HEK293 (cell line): Measurements from ENCODE around the gene DTHD1.

Experiments used
- CTCF ChIA-PET: fragments of 350-600 bp; formaldehyde crosslinking; extraction: SDS; loops from one replicate; lab custom pipeline; 2021; ENCODE audit warnings: antibody characterized with exemption; lab: Yijun Ruan, JAX
- POLR2A ChIA-PET: fragments of 300-600 bp; formaldehyde crosslinking; extraction: SDS; loops from one replicate; lab custom pipeline; 2020; ENCODE audit warnings: antibody characterized with exemption, inconsistent platforms; lab: Yijun Ruan, JAX
- H3K27ac ChIP-seq: fragments of 200-500 bp; sonication (Bioruptor generic); 2 replicates; pipeline ENCODE4 v1.5.1; 2014; ENCODE audit warnings: low read depth, low read length, control low read depth, inconsistent platforms; ENCODE audit errors: extremely low read depth
- H3K36me3 ChIP-seq, 2 experiments: fragments of 200-500 bp in 1 of 2; sonication (Bioruptor generic) in 1 of 2; 1 replicate in 1 of 2; 2 replicates in 1 of 2; pipeline ENCODE4 v1.5.1; 2014 to 2017; ENCODE audit warnings: inconsistent platforms in 2 of 2, low read length in 2 of 2; ENCODE audit not compliant: control insufficient read depth in 2 of 2, insufficient read depth in 1 of 2
- H3K4me1 ChIP-seq: fragments of 200-500 bp; sonication (Bioruptor generic); 2 replicates; pipeline ENCODE4 v1.5.1; 2014; ENCODE audit warnings: mild to moderate bottlenecking, low read length, inconsistent platforms; ENCODE audit not compliant: control insufficient read depth, insufficient read depth
- H3K4me3 ChIP-seq: 2 replicates; pipeline ENCODE4 v1.5.1; 2011; ENCODE audit warnings: low read depth, mild to moderate bottlenecking, control low read depth, low read length, moderate library complexity
- H3K9me3 ChIP-seq: fragments of 200-500 bp; sonication (Bioruptor generic); 2 replicates; pipeline ENCODE4 v1.5.1; 2014; ENCODE audit warnings: low read depth, low read length, inconsistent platforms; ENCODE audit not compliant: control insufficient read depth, insufficient read depth
- GLIS2 ChIP-seq: fragments of 450-650 bp; formaldehyde crosslinking; IDR thresholded peaks from 2 replicates; pipeline ENCODE4 v1.5.1; 2016; ENCODE audit warnings: missing biosample characterization, missing genetic modification characterization
- HOXD13 ChIP-seq: sonication (generic); formaldehyde crosslinking; IDR thresholded peaks from 2 replicates; pipeline ENCODE4 v1.8.0; 2022; ENCODE audit warnings: missing genetic modification reagents, borderline replicate concordance
- REPIN1 ChIP-seq: fragments of 450-650 bp; formaldehyde crosslinking; IDR thresholded peaks from 2 replicates; pipeline ENCODE4 v1.5.1; 2017; ENCODE audit warnings: missing biosample characterization, missing genetic modification characterization, low read depth
- ZBTB7A ChIP-seq: fragments of 450-650 bp; formaldehyde crosslinking; IDR thresholded peaks from 2 replicates; pipeline ENCODE4 v1.5.1; 2016; ENCODE audit warnings: low read depth, missing biosample characterization, missing genetic modification characterization
- ZEB2 ChIP-seq: fragments of 450-650 bp; formaldehyde crosslinking; IDR thresholded peaks from 2 replicates; pipeline ENCODE4 v1.5.1; 2016; ENCODE audit warnings: missing biosample characterization, missing genetic modification characterization
- ZNF221 ChIP-seq: fragments of 450-650 bp; formaldehyde crosslinking; IDR thresholded peaks from 2 replicates; pipeline ENCODE4 v1.5.1; 2017; ENCODE audit warnings: missing biosample characterization, missing genetic modification characterization, borderline replicate concordance
- ZNF24 ChIP-seq: fragments of 450-650 bp; formaldehyde crosslinking; IDR thresholded peaks from 2 replicates; pipeline ENCODE4 v1.5.1; 2016; ENCODE audit warnings: missing biosample characterization, missing genetic modification characterization
- ZNF416 ChIP-seq: fragments of 450-650 bp; formaldehyde crosslinking; IDR thresholded peaks from 2 replicates; pipeline ENCODE4 v1.5.1; 2016; ENCODE audit warnings: missing biosample characterization, missing genetic modification characterization
- ZNF548 ChIP-seq: fragments of 450-650 bp; formaldehyde crosslinking; IDR thresholded peaks from 2 replicates; pipeline ENCODE4 v1.5.1; 2016; ENCODE audit warnings: missing biosample characterization, missing genetic modification characterization
- ZNF561 ChIP-seq: fragments of 450-650 bp; IDR thresholded peaks from 2 replicates; pipeline ENCODE4 v1.5.1; 2018; ENCODE audit warnings: missing biosample characterization, missing genetic modification characterization, borderline replicate concordance
- ZNF629 ChIP-seq: fragments of 450-650 bp; formaldehyde crosslinking; IDR thresholded peaks from 2 replicates; pipeline ENCODE4 v1.5.1; 2017; ENCODE audit warnings: missing biosample characterization, missing genetic modification characterization
- ZNF777 ChIP-seq: fragments of 450-650 bp; formaldehyde crosslinking; IDR thresholded peaks from 2 replicates; pipeline ENCODE4 v1.5.1; 2017; ENCODE audit warnings: missing biosample characterization, missing genetic modification characterization, borderline replicate concordance
- ZNF791 ChIP-seq: fragments of 450-650 bp; formaldehyde crosslinking; IDR thresholded peaks from 2 replicates; pipeline ENCODE4 v1.5.1; 2016; ENCODE audit warnings: missing biosample characterization, missing genetic modification characterization
- ZXDB ChIP-seq: fragments of 450-650 bp; formaldehyde crosslinking; IDR thresholded peaks from 2 replicates; pipeline ENCODE4 v1.5.1; 2016; ENCODE audit warnings: missing biosample characterization, missing genetic modification characterization
- TF ChIP-seq, protein P1 (sequence below): fragments of 450-650 bp; formaldehyde crosslinking; IDR thresholded peaks from 2 replicates; pipeline ENCODE4 v1.5.1; 2016; ENCODE audit warnings: missing biosample characterization, missing genetic modification characterization, borderline replicate concordance
- TF ChIP-seq, protein P2 (sequence below): fragments of 450-650 bp; formaldehyde crosslinking; optimal IDR thresholded peaks from 2 replicates; pipeline ENCODE3; 2016; ENCODE audit warnings: missing biosample characterization, mild to moderate bottlenecking, missing genetic modification characterization
- TF ChIP-seq, protein P3 (sequence below): fragments of 450-650 bp; formaldehyde crosslinking; IDR thresholded peaks from 2 replicates; pipeline ENCODE4 v1.5.1; 2016; ENCODE audit warnings: missing biosample characterization, missing genetic modification characterization
- TF ChIP-seq, protein P4 (sequence below): fragments of 450-650 bp; formaldehyde crosslinking; IDR thresholded peaks from 2 replicates; pipeline ENCODE4 v1.5.1; 2016; ENCODE audit warnings: missing biosample characterization, missing genetic modification characterization
- TF ChIP-seq, protein P5 (sequence below): fragments of 450-650 bp; formaldehyde crosslinking; IDR thresholded peaks from 2 replicates; pipeline ENCODE4 v1.5.1; 2016; ENCODE audit warnings: missing biosample characterization, missing genetic modification characterization
- TF ChIP-seq, protein P6 (sequence below): fragments of 450-650 bp; formaldehyde crosslinking; IDR thresholded peaks from 2 replicates; pipeline ENCODE4 v1.5.1; 2017; ENCODE audit warnings: missing biosample characterization, missing genetic modification characterization

The DTHD1 gene

DNA sequence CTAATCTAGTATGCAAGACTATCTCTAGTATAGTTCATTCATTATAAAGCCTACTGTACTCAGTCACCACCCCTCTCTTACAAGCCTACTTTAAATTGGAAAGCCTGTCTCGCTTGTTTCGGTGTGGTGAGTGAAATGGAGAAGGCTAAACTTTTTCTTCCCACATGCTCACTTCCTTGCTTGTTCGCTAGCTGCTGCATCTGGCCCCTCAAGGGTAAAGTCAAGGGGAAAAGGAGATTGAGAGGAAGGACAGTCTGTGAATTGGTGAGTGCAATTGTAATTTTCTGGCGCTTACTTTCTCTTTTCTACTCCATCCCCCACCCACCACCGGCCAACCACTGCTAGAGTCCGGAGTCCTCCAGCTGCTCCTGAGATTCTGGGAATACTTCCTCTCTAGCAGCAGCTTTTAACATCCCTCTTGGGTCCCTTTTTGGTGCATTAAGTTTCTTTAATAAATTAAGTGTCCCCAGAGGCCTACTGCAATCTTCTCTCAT is 25.0 kb upstream of the DTHD1 start (continued):
- TF ChIP-seq, protein P1, sequence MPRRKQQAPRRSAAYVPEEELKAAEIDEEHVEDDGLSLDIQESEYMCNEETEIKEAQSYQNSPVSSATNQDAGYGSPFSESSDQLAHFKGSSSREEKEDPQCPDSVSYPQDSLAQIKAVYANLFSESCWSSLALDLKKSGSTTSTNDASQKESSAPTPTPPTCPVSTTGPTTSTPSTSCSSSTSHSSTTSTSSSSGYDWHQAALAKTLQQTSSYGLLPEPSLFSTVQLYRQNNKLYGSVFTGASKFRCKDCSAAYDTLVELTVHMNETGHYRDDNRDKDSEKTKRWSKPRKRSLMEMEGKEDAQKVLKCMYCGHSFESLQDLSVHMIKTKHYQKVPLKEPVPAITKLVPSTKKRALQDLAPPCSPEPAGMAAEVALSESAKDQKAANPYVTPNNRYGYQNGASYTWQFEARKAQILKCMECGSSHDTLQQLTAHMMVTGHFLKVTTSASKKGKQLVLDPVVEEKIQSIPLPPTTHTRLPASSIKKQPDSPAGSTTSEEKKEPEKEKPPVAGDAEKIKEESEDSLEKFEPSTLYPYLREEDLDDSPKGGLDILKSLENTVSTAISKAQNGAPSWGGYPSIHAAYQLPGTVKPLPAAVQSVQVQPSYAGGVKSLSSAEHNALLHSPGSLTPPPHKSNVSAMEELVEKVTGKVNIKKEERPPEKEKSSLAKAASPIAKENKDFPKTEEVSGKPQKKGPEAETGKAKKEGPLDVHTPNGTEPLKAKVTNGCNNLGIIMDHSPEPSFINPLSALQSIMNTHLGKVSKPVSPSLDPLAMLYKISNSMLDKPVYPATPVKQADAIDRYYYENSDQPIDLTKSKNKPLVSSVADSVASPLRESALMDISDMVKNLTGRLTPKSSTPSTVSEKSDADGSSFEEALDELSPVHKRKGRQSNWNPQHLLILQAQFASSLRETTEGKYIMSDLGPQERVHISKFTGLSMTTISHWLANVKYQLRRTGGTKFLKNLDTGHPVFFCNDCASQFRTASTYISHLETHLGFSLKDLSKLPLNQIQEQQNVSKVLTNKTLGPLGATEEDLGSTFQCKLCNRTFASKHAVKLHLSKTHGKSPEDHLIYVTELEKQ: no peak
- TF ChIP-seq ZXDB (tag by site-specific recombination) (no peak), GLIS2 (tag by site-specific recombination) (no peak), ZNF561 (tag by site-specific recombination) (no peak)
- TF ChIP-seq, protein P2, sequence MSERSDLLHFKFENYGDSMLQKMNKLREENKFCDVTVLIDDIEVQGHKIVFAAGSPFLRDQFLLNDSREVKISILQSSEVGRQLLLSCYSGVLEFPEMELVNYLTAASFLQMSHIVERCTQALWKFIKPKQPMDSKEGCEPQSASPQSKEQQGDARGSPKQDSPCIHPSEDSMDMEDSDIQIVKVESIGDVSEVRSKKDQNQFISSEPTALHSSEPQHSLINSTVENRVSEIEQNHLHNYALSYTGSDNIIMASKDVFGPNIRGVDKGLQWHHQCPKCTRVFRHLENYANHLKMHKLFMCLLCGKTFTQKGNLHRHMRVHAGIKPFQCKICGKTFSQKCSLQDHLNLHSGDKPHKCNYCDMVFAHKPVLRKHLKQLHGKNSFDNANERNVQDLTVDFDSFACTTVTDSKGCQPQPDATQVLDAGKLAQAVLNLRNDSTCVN (tag by site-specific recombination): no peak
- TF ChIP-seq, protein P3, sequence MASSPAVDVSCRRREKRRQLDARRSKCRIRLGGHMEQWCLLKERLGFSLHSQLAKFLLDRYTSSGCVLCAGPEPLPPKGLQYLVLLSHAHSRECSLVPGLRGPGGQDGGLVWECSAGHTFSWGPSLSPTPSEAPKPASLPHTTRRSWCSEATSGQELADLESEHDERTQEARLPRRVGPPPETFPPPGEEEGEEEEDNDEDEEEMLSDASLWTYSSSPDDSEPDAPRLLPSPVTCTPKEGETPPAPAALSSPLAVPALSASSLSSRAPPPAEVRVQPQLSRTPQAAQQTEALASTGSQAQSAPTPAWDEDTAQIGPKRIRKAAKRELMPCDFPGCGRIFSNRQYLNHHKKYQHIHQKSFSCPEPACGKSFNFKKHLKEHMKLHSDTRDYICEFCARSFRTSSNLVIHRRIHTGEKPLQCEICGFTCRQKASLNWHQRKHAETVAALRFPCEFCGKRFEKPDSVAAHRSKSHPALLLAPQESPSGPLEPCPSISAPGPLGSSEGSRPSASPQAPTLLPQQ (tag by site-specific recombination): no peak

DNA sequence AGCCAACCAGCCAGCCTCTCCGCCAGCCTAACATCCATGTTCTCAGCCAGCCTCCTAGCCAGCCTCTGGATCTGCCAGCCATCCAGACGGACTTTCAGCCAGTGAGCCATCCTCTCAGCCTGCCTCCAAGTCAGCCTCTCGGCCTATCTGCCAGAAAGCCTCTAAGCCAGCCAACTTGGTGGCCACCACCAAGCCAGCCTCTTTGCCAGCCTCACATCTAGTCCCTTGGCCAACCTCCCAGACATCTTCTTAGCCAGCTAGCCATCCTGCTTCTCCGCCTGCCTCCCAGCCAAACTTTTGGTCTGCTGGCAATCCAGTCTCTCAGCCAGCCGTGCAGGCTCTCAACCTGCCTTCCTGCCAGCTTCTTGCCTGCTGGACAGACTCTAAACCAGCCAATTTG is 20.7 kb upstream of the DTHD1 start:
- CTCF ChIA-PET: no interaction called here
- Histone ChIP-seq H3K36me3 (no peaks in the 10 kb centered on the region), H3K4me3 (no peak overlapping the region), H3K27ac (no peak overlapping the region), H3K9me3 (no peaks in the 10 kb centered on the region), H3K4me1 (no peaks in the 10 kb centered on the region)
- TF ChIP-seq ZNF777: no peak
- TF ChIP-seq, protein P2 (tag by site-specific recombination): no peak
- TF ChIP-seq ZNF791 (tag by site-specific recombination): no peak
- no peak for TF ChIP-seq ZBTB7A (tag by site-specific recombination)
- TF ChIP-seq ZEB2 (tag by site-specific recombination): no peak
- POLR2A ChIA-PET: no interaction called here

DNA sequence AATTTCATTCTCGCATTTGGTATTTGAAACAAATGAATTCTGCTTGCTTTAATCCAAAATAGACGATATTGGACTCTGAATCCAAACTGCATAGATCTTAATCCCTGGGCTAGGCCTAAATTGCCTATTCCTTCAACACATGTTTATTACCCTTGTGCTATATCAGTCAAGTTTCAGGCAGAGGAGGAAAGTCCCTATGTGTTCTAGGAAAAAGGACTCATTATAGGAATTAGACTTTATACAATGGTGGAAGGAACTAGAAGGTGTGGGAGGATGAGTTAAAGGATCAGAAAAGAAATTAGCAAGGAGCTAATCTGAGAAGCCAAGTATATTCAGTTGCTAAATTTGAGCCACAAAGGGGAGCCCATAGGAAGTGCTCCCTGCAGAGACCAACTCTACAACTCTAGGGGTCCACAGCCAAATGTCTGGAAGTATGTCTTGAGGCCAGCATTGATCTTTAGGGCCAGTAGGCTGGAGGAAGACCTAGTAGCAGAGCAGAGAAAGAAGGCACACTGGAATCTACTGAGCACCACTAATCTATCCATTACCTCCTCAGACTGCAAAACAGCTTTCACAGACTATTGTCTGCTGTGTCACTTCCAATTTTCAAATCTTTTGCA is 17.1 kb upstream of the DTHD1 start:
- POLR2A ChIA-PET: no interaction called here
- Histone ChIP-seq H3K4me1 (no peaks in the 10 kb centered on the region), H3K4me3 (no peak overlapping the region), H3K9me3 (no peaks in the 10 kb centered on the region), H3K27ac (no peak overlapping the region), H3K36me3 (no peaks in the 10 kb centered on the region)
- CTCF ChIA-PET: no interaction called here
- TF ChIP-seq ZNF629 (tag by site-specific recombination): no peak
- TF ChIP-seq, protein P4, sequence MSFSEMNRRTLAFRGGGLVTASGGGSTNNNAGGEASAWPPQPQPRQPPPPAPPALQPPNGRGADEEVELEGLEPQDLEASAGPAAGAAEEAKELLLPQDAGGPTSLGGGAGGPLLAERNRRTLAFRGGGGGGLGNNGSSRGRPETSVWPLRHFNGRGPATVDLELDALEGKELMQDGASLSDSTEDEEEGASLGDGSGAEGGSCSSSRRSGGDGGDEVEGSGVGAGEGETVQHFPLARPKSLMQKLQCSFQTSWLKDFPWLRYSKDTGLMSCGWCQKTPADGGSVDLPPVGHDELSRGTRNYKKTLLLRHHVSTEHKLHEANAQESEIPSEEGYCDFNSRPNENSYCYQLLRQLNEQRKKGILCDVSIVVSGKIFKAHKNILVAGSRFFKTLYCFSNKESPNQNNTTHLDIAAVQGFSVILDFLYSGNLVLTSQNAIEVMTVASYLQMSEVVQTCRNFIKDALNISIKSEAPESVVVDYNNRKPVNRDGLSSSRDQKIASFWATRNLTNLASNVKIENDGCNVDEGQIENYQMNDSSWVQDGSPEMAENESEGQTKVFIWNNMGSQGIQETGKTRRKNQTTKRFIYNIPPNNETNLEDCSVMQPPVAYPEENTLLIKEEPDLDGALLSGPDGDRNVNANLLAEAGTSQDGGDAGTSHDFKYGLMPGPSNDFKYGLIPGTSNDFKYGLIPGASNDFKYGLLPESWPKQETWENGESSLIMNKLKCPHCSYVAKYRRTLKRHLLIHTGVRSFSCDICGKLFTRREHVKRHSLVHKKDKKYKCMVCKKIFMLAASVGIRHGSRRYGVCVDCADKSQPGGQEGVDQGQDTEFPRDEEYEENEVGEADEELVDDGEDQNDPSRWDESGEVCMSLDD: no peak
- no peak for TF ChIP-seq ZNF548 (tag by site-specific recombination)
- TF ChIP-seq REPIN1: no peak
- no peak for TF ChIP-seq ZNF221
- TF ChIP-seq ZNF24 (tag by site-specific recombination): no peak
- TF ChIP-seq ZNF416 (tag by site-specific recombination): no peak
- no peak for TF ChIP-seq HOXD13 (CRISPR knock-in tag)
- TF ChIP-seq, protein P5, sequence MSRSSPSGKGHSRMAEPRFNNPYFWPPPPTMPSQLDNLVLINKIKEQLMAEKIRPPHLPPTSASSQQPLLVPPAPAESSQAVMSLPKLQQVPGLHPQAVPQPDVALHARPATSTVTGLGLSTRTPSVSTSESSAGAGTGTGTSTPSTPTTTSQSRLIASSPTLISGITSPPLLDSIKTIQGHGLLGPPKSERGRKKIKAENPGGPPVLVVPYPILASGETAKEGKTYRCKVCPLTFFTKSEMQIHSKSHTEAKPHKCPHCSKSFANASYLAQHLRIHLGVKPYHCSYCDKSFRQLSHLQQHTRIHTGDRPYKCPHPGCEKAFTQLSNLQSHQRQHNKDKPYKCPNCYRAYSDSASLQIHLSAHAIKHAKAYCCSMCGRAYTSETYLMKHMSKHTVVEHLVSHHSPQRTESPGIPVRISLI (tag by site-specific recombination): no peak
- TF ChIP-seq, protein P6, sequence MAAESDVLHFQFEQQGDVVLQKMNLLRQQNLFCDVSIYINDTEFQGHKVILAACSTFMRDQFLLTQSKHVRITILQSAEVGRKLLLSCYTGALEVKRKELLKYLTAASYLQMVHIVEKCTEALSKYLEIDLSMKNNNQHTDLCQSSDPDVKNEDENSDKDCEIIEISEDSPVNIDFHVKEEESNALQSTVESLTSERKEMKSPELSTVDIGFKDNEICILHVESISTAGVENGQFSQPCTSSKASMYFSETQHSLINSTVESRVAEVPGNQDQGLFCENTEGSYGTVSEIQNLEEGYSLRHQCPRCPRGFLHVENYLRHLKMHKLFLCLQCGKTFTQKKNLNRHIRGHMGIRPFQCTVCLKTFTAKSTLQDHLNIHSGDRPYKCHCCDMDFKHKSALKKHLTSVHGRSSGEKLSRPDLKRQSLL (tag by site-specific recombination): no peak
